Airway epithelial cell (primary cell): ENCODE measurements around the gene RHBDF1. TPM values are rescaled to one million over a fixed set of nuclear protein-coding genes. Genes with fewer than 3 reads are reported as not detected.

Experiments
- total RNA-seq: library from RNA; depleted of rRNA; stranded (reverse); fragments of >200 nt; gene quantifications from 2 replicates; pipeline ENCODE4 v1.2.3, GENCODE V29; 2015

The RHBDF1 gene
- total RNA-seq, result 26.2 and 31.6 TPM in 2 replicates

GRCh38 chr16:72561-73548, at the start of gene RHBDF1:
RHBDF1 (minus strand) TSS chr16:72631; CDS start chr16:65015, 7,616 bp downstream.

GRCh38 chr16:77807-78443, 5.5 kb upstream of the RHBDF1 start, which contains the start of gene MPG:
MPG (plus strand) TSS chr16:78225; CDS start chr16:78310, 85 bp downstream.

GRCh38 chr16:53346-54236, 18.8 kb downstream of the RHBDF1 start, which contains the start of the genes POLR3K and SNRNP25:
POLR3K (minus strand) TSS chr16:53608; CDS start chr16:53586, 22 bp downstream.
SNRNP25 (plus strand) TSS chr16:53828; CDS start chr16:54017, 189 bp downstream.

Other genes with a start within 250 kb of the RHBDF1 start
- 9.4 and 11.3 TPM in 2 replicates for gene POLR3K, start 19.0 kb downstream of the RHBDF1 start, total RNA-seq
- gene SNRNP25, start 18.8 kb downstream of the RHBDF1 start, total RNA-seq, result 38.7 and 44.4 TPM in 2 replicates
- gene MPG, start 5.6 kb upstream of the RHBDF1 start, total RNA-seq, result 91.7 and 140 TPM in 2 replicates
- 13.9 and 20.5 TPM in 2 replicates for gene NPRL3, start 66.0 kb upstream of the RHBDF1 start, total RNA-seq
- not detected in 2 replicates for gene HBZ, start 80.0 kb upstream of the RHBDF1 start, total RNA-seq
- not detected in 2 replicates for gene HBM, start 93.3 kb upstream of the RHBDF1 start, total RNA-seq
- gene HBA2, start 100.2 kb upstream of the RHBDF1 start, total RNA-seq, result not detected in 2 replicates
- gene HBA1, start 104.0 kb upstream of the RHBDF1 start, total RNA-seq, result 0.99 TPM in 1 of 2 replicates, not detected in the other
- 3.7 and 7.9 TPM in 2 replicates for gene HBQ1, start 107.8 kb upstream of the RHBDF1 start, total RNA-seq
- 37.3 and 38.4 TPM in 2 replicates for gene LUC7L, start 156.8 kb upstream of the RHBDF1 start, total RNA-seq
- gene FAM234A, start 162.2 kb upstream of the RHBDF1 start, total RNA-seq, result 62.7 and 69.4 TPM in 2 replicates
- 0.56 and 0.70 TPM in 2 replicates for gene RGS11, start 203.3 kb upstream of the RHBDF1 start, total RNA-seq
- 0.60 and 1.6 TPM in 2 replicates for gene ARHGDIG, start 208.0 kb upstream of the RHBDF1 start, total RNA-seq
- 0.37 TPM in 1 of 2 replicates, not detected in the other for gene PDIA2, start 210.5 kb upstream of the RHBDF1 start, total RNA-seq